ENCODE results near the gene HIBADH.

HIBADH gene

GRCh38 chr7:27551803-27552400 is 110.8 kb downstream of the HIBADH start:
- POLR2A ChIA-PET = no interaction called here
- CTCF ChIA-PET = no interaction called here
- DNase-seq (ENCODE audit: extremely low spot score) = no peak
- no peak for TF ChIP-seq BHLHE40 (IDR thresholded peaks at IDR 0.05; ENCODE audit: borderline replicate concordance)
- TF ChIP-seq LEF1 (IDR thresholded peaks at IDR 0.05; ENCODE audit: borderline replicate concordance) = no peak
- no peak for TF ChIP-seq SUZ12 (IDR thresholded peaks at IDR 0.05)
- no peak for TF ChIP-seq PKNOX1 (IDR thresholded peaks at IDR 0.05)
- no peak for TF ChIP-seq ZNF384 (IDR thresholded peaks at IDR 0.05)
- TF ChIP-seq SP1 (IDR thresholded peaks at IDR 0.05) = no peak
- TF ChIP-seq ARNT (IDR thresholded peaks at IDR 0.05) = no peak
- no peak for TF ChIP-seq NFRKB (IDR thresholded peaks at IDR 0.05)
- no peak for TF ChIP-seq HDGF (IDR thresholded peaks at IDR 0.05; ENCODE audit: borderline replicate concordance)
- no peak for TF ChIP-seq CTBP1 (IDR thresholded peaks at IDR 0.05; ENCODE audit: borderline replicate concordance)
- TF ChIP-seq FOXK2 (IDR thresholded peaks at IDR 0.05) = no peak
- TF ChIP-seq FOXM1 (IDR thresholded peaks at IDR 0.05; ENCODE audit: borderline replicate concordance) = no peak
- TF ChIP-seq ELF4 (IDR thresholded peaks at IDR 0.05) = no peak
- no peak for TF ChIP-seq TARDBP (IDR thresholded peaks at IDR 0.05)
- no peak for TF ChIP-seq FOXA1 (IDR thresholded peaks at IDR 0.05)

- ChIA-PET POLR2A (no interaction called here), CTCF (no interaction called here)
- TF ChIP-seq TARDBP (IDR thresholded peaks at IDR 0.05) (no peak), FOXM1 (IDR thresholded peaks at IDR 0.05; ENCODE audit: borderline replicate concordance) (no peak), LEF1 (IDR thresholded peaks at IDR 0.05; ENCODE audit: borderline replicate concordance) (no peak), FOXK2 (IDR thresholded peaks at IDR 0.05) (no peak), ELF4 (IDR thresholded peaks at IDR 0.05) (no peak)
- no peak for DNase-seq (ENCODE audit: extremely low spot score)
These were observed 113.1 kb downstream of the HIBADH start for GRCh38 chr7:27549606-27550005.

- CTCF ChIA-PET = no interaction called here
- POLR2A ChIA-PET = no interaction called here
- no peak for DNase-seq (ENCODE audit: extremely low spot score)
- TF ChIP-seq FOXA1 (IDR thresholded peaks at IDR 0.05) (no peak), TARDBP (IDR thresholded peaks at IDR 0.05) (no peak), LEF1 (IDR thresholded peaks at IDR 0.05; ENCODE audit: borderline replicate concordance) (no peak), PKNOX1 (IDR thresholded peaks at IDR 0.05) (no peak), FOXK2 (IDR thresholded peaks at IDR 0.05) (no peak), L3MBTL2 (conservative IDR thresholded peaks at IDR 0.05) (no peak), CTBP1 (IDR thresholded peaks at IDR 0.05; ENCODE audit: borderline replicate concordance) (no peak), HDGF (IDR thresholded peaks at IDR 0.05; ENCODE audit: borderline replicate concordance) (no peak), NFRKB (IDR thresholded peaks at IDR 0.05) (no peak), ZNF384 (IDR thresholded peaks at IDR 0.05) (no peak), SP1 (IDR thresholded peaks at IDR 0.05) (no peak)
These were observed 114.4 kb downstream of the HIBADH start for GRCh38 chr7:27548304-27548703.

- TF ChIP-seq ELF4 (IDR thresholded peaks at IDR 0.05) = no peak
- TF ChIP-seq FOXK2 (IDR thresholded peaks at IDR 0.05) = no peak
- TF ChIP-seq TARDBP (IDR thresholded peaks at IDR 0.05) = no peak
- TF ChIP-seq ZNF384 (IDR thresholded peaks at IDR 0.05) = no peak
- TF ChIP-seq BHLHE40 (IDR thresholded peaks at IDR 0.05; ENCODE audit: borderline replicate concordance) = no peak
- TF ChIP-seq FOXM1 (IDR thresholded peaks at IDR 0.05; ENCODE audit: borderline replicate concordance) = no peak
- POLR2A ChIA-PET = no interaction called here
- no peak for DNase-seq (ENCODE audit: extremely low spot score)
- CTCF ChIA-PET = no interaction called here
These were observed 115.3 kb downstream of the HIBADH start for GRCh38 chr7:27547401-27547800.

GRCh38 chr7:27546610-27547009 is 116.1 kb downstream of the HIBADH start:
- TF ChIP-seq TARDBP (IDR thresholded peaks at IDR 0.05) = no peak
- no peak for TF ChIP-seq SP1 (IDR thresholded peaks at IDR 0.05)
- no peak for TF ChIP-seq L3MBTL2 (conservative IDR thresholded peaks at IDR 0.05)
- no peak for TF ChIP-seq HDGF (IDR thresholded peaks at IDR 0.05; ENCODE audit: borderline replicate concordance)
- no peak for TF ChIP-seq FOXK2 (IDR thresholded peaks at IDR 0.05)
- no peak for TF ChIP-seq CTBP1 (IDR thresholded peaks at IDR 0.05; ENCODE audit: borderline replicate concordance)
- no peak for TF ChIP-seq FOXA1 (IDR thresholded peaks at IDR 0.05)
- no peak for TF ChIP-seq BHLHE40 (IDR thresholded peaks at IDR 0.05; ENCODE audit: borderline replicate concordance)
- no peak for TF ChIP-seq SUZ12 (IDR thresholded peaks at IDR 0.05)
- TF ChIP-seq ELF4 (IDR thresholded peaks at IDR 0.05) = no peak
- no peak for TF ChIP-seq FOXM1 (IDR thresholded peaks at IDR 0.05; ENCODE audit: borderline replicate concordance)
- TF ChIP-seq LEF1 (IDR thresholded peaks at IDR 0.05; ENCODE audit: borderline replicate concordance) = no peak
- TF ChIP-seq ZNF384 (IDR thresholded peaks at IDR 0.05) = no peak
- TF ChIP-seq ARNT (IDR thresholded peaks at IDR 0.05) = no peak
- no peak for TF ChIP-seq PKNOX1 (IDR thresholded peaks at IDR 0.05)
- TF ChIP-seq NFRKB (IDR thresholded peaks at IDR 0.05) = no peak
- CTCF ChIA-PET = no interaction called here
- DNase-seq (ENCODE audit: extremely low spot score) = no peak
- POLR2A ChIA-PET = no interaction called here

- TF ChIP-seq TARDBP (IDR thresholded peaks at IDR 0.05) (no peak), ZNF384 (IDR thresholded peaks at IDR 0.05) (no peak), FOXA1 (IDR thresholded peaks at IDR 0.05) (no peak), SUZ12 (IDR thresholded peaks at IDR 0.05) (no peak), FOXK2 (IDR thresholded peaks at IDR 0.05) (no peak), FOXM1 (IDR thresholded peaks at IDR 0.05; ENCODE audit: borderline replicate concordance) (no peak), LEF1 (IDR thresholded peaks at IDR 0.05; ENCODE audit: borderline replicate concordance) (no peak), BHLHE40 (IDR thresholded peaks at IDR 0.05; ENCODE audit: borderline replicate concordance) (no peak), ARNT (IDR thresholded peaks at IDR 0.05) (no peak), NFRKB (IDR thresholded peaks at IDR 0.05) (no peak), L3MBTL2 (conservative IDR thresholded peaks at IDR 0.05) (no peak), ELF4 (IDR thresholded peaks at IDR 0.05) (no peak), PKNOX1 (IDR thresholded peaks at IDR 0.05) (no peak), HDGF (IDR thresholded peaks at IDR 0.05; ENCODE audit: borderline replicate concordance) (no peak), SP1 (IDR thresholded peaks at IDR 0.05) (no peak), CTBP1 (IDR thresholded peaks at IDR 0.05; ENCODE audit: borderline replicate concordance) (no peak)
- POLR2A ChIA-PET = no interaction called here
- CTCF ChIA-PET = no interaction called here
- DNase-seq (ENCODE audit: extremely low spot score) = no peak
These were observed 126.9 kb downstream of the HIBADH start for GRCh38 chr7:27535795-27536194.
